ENCODE data around the gene HS6ST2. TPM values are rescaled to one million over a fixed set of nuclear protein-coding genes. Genes with fewer than 3 reads are reported as not detected.
"Not testable (repeated sequence)": the region's sequence is repeated elsewhere in the genome, so short reads cannot be mapped to it uniquely, and the experiment has no call there.

Gene HS6ST2
- total RNA-seq, 3 donors from 2014 or later: 0.32 to 1.3 (median 1.2) TPM

- Histone ChIP-seq H3K36me3 (no peaks in the 10 kb centered on the region), H3K27me3 (peaks cover 0 to 22% of the 10 kb centered on the region in 2 donors), H3K9me3 (peaks cover 0 to 12% of the 10 kb centered on the region in 2 donors), H3K27ac (no peak overlapping the region), H3K4me3 (no peak overlapping the region), H3K4me1 (no peaks in the 10 kb centered on the region)
- intact Hi-C loops (cut with DNase I; ENCODE audit: low total_unique reads): no loop called here
- no peak for DNase-seq (ENCODE audit: low spot score in 2 of 2)
- TF ChIP-seq POLR2A (IDR thresholded peaks at IDR 0.05): no peak
- no peak for TF ChIP-seq POLR2AphosphoS5 (IDR thresholded peaks at IDR 0.05)
- TF ChIP-seq CTCF (IDR thresholded peaks at IDR 0.05): no peak
These were observed 48.8 kb downstream of the HS6ST2 start for GRCh38 chrX:132909643-132910042.

- Histone ChIP-seq H3K4me1 (no peaks in the 10 kb centered on the region), H3K9me3 (peaks cover 0 to 12% of the 10 kb centered on the region in 2 donors), H3K4me3 (no peak overlapping the region), H3K36me3 (no peaks in the 10 kb centered on the region), H3K27ac (no peak overlapping the region), H3K27me3 (peaks cover 0 to 22% of the 10 kb centered on the region in 2 donors)
- DNase-seq (ENCODE audit: low spot score in 2 of 2): no peak
- TF ChIP-seq POLR2AphosphoS5 (IDR thresholded peaks at IDR 0.05) (no peak), POLR2A (IDR thresholded peaks at IDR 0.05) (no peak), CTCF (IDR thresholded peaks at IDR 0.05) (no peak)
- intact Hi-C loops (cut with DNase I; ENCODE audit: low total_unique reads): no loop called here
These were observed 49.5 kb downstream of the HS6ST2 start for GRCh38 chrX:132908891-132909290.

GRCh38 chrX:132900633-132901293 is 57.7 kb downstream of the HS6ST2 start:
- no peak for TF ChIP-seq POLR2AphosphoS5 (IDR thresholded peaks at IDR 0.05)
- no peak for TF ChIP-seq POLR2A (IDR thresholded peaks at IDR 0.05)
- TF ChIP-seq CTCF (IDR thresholded peaks at IDR 0.05): no peak
- H3K4me1 ChIP-seq: no peaks in the 10 kb centered on the region
- H3K27me3 ChIP-seq: peaks cover 0 to 26% of the 10 kb centered on the region in 2 donors
- no peaks in the 10 kb centered on the region for H3K9me3 ChIP-seq
- H3K27ac ChIP-seq: no peak overlapping the region
- no peak overlapping the region for H3K4me3 ChIP-seq
- intact Hi-C loops (cut with DNase I; ENCODE audit: low total_unique reads): no loop called here
- no peaks in the 10 kb centered on the region for H3K36me3 ChIP-seq
- no peak for DNase-seq (ENCODE audit: low spot score in 2 of 2)

GRCh38 chrX:132887569-132887968 is 70.9 kb downstream of the HS6ST2 start:
- Histone ChIP-seq H3K27me3 (peaks cover 0 to 11% of the 10 kb centered on the region in 2 donors), H3K4me3 (no peak overlapping the region), H3K36me3 (no peaks in the 10 kb centered on the region), H3K4me1 (no peaks in the 10 kb centered on the region), H3K9me3 (peaks cover 0 to 25% of the 10 kb centered on the region in 2 donors), H3K27ac (no peak overlapping the region)
- TF ChIP-seq POLR2AphosphoS5 (IDR thresholded peaks at IDR 0.05) (no peak), POLR2A (IDR thresholded peaks at IDR 0.05) (no peak), CTCF (IDR thresholded peaks at IDR 0.05) (no peak)
- intact Hi-C loops (cut with DNase I; ENCODE audit: low total_unique reads): no loop called here
- DNase-seq (ENCODE audit: low spot score in 2 of 2): no peak

- H3K27me3 ChIP-seq: peaks cover 0 to 20% of the 10 kb centered on the region in 2 donors
- no peak for DNase-seq (ENCODE audit: low spot score in 2 of 2)
- H3K36me3 ChIP-seq: no peaks in the 10 kb centered on the region
- intact Hi-C loops (cut with DNase I; ENCODE audit: low total_unique reads): no loop called here
- no peak for TF ChIP-seq POLR2AphosphoS5 (IDR thresholded peaks at IDR 0.05)
- TF ChIP-seq POLR2A (IDR thresholded peaks at IDR 0.05): no peak
- TF ChIP-seq CTCF (IDR thresholded peaks at IDR 0.05): no peak
- H3K9me3 ChIP-seq: peaks cover 0 to 13% of the 10 kb centered on the region in 2 donors
- no peak overlapping the region for H3K27ac ChIP-seq
- H3K4me3 ChIP-seq: no peak overlapping the region
- no peaks in the 10 kb centered on the region for H3K4me1 ChIP-seq
These were observed 75.0 kb downstream of the HS6ST2 start for GRCh38 chrX:132883358-132883915.

- intact Hi-C loops (cut with DNase I; ENCODE audit: low total_unique reads); H3K27ac ChIP-seq; H3K4me3 ChIP-seq; H3K9me3 ChIP-seq; H3K36me3 ChIP-seq; DNase-seq (ENCODE audit: low spot score in 2 of 2); H3K4me1 ChIP-seq: not testable (repeated sequence)
- H3K27me3 ChIP-seq: peaks cover 0 to 39% of the 10 kb centered on the region in 2 donors
These were observed 77.7 kb downstream of the HS6ST2 start for GRCh38 chrX:132880753-132881152.
